Keratinocyte (primary cell): ENCODE results near the gene UHMK1.

Source experiments
- CTCF ChIP-seq, 3 experiments: IDR thresholded peaks in 1 of 3; conservative IDR thresholded peaks in 1 of 3; optimal IDR thresholded peaks in 1 of 3; 2 replicates in 2 of 3; 3 replicates in 1 of 3; pipeline versions ENCODE3 to v1.5.1; 2011; ENCODE audit warnings: low read length in 3 of 3, mild to moderate bottlenecking in 3 of 3, moderate library complexity in 2 of 3, control low read depth in 1 of 3, inconsistent platforms in 1 of 3; ENCODE audit not compliant: insufficient read depth in 2 of 3; ENCODE audit errors: extremely low read depth in 1 of 3
- EZH2 ChIP-seq: IDR thresholded peaks from one replicate; pipeline ENCODE4 v1.6.1; 2012; ENCODE audit warnings: inconsistent platforms, mild to moderate bottlenecking, low read length, moderate library complexity

- TF ChIP-seq CTCF (optimal IDR thresholded peaks at IDR 0.05 in 1 of 3, IDR thresholded peaks at IDR 0.05 in 1 of 3, conservative IDR thresholded peaks at IDR 0.05 in 1 of 3; ENCODE audit: extremely low read depth in 1 of 3, insufficient read depth in 2 of 3, low read length in 3 of 3), result no peak
- no peak for TF ChIP-seq EZH2
Measured at GRCh38 chr1:162578936-162579335, 81.3 kb downstream of the UHMK1 start.
